CD4-positive, alpha-beta T cell treated with Interleukin-15 for 1 hour (primary cell): ENCODE measurements around the gene SEC16B.

Experiments
- DNase-seq: peaks from one replicate; pipeline ENCODE4 v3.0.0-alpha.2; 2020

The SEC16B gene

GRCh38 chr1:177897998-177898654 lies 71.7 kb downstream of the SEC16B start:
- DNase-seq, result no peak

- DNase-seq, result no peak
Measured at GRCh38 chr1:177897281-177897997, 72.4 kb downstream of the SEC16B start.
